GM23338 (cell line): ENCODE data around the gene ALPL. TPM values are rescaled to one million over a fixed set of nuclear protein-coding genes. Genes with fewer than 3 reads are reported as not detected.

Experiments
- ATAC-seq: fragments of 200-7000 bp; cut with Tn5 transposase; 3 replicates; pipeline ENCODE4 v1.9.1; 2020
- DNase-seq: peaks from one replicate; pipeline ENCODE4 v3.0.0-alpha.2; 2015; ENCODE audit warnings: low spot score
- H2AFZ ChIP-seq: fragments of 200-600 bp; sonication (generic); 2 replicates; pipeline ENCODE4 v1.8.0; 2016; ENCODE audit warnings: antibody characterized with exemption, mild to moderate bottlenecking, moderate library complexity
- H3F3A ChIP-seq: fragments of 200-600 bp; sonication (generic); replicated peaks from 2 replicates; pipeline ENCODE4 v1.8.0; 2017; ENCODE audit warnings: antibody characterized with exemption, mixed run types, low read depth
- H3K27ac ChIP-seq: fragments of 200-600 bp; sonication (generic); 2 replicates; pipeline ENCODE4 v1.6.1; 2016; ENCODE audit warnings: low read depth
- H3K27me3 ChIP-seq: fragments of 200-600 bp; sonication (generic); 2 replicates; pipeline ENCODE4 v1.8.0; 2016; ENCODE audit warnings: mild to moderate bottlenecking, mixed run types, moderate library complexity; ENCODE audit not compliant: insufficient read depth
- H3K36me3 ChIP-seq: fragments of 200-600 bp; sonication (generic); 2 replicates; pipeline ENCODE4 v1.8.0; 2016; ENCODE audit warnings: mild to moderate bottlenecking; ENCODE audit not compliant: insufficient read depth
- H3K4me1 ChIP-seq: fragments of 200-600 bp; sonication (generic); 2 replicates; pipeline ENCODE4 v1.8.0; 2016; ENCODE audit warnings: mild to moderate bottlenecking, moderate library complexity; ENCODE audit not compliant: insufficient read depth
- H3K4me2 ChIP-seq: fragments of 200-600 bp; sonication (generic); 2 replicates; pipeline ENCODE4 v1.7.1; 2017; ENCODE audit warnings: mixed run types
- H3K4me3 ChIP-seq: fragments of 200-600 bp; sonication (generic); 2 replicates; pipeline ENCODE4 v1.6.1; 2016; ENCODE audit warnings: mixed run types
- H3K79me2 ChIP-seq: fragments of 200-600 bp; sonication (generic); replicated peaks from 2 replicates; pipeline ENCODE4 v1.8.0; 2017; ENCODE audit warnings: mild to moderate bottlenecking; ENCODE audit not compliant: insufficient read depth
- H3K9me2 ChIP-seq: fragments of 200-600 bp; sonication (generic); 2 replicates; pipeline ENCODE4 v1.8.0; 2017; ENCODE audit not compliant: insufficient read depth
- H4K20me1 ChIP-seq: fragments of 200-600 bp; sonication (generic); replicated peaks from 2 replicates; pipeline ENCODE4 v1.8.0; 2017; ENCODE audit warnings: mild to moderate bottlenecking; ENCODE audit not compliant: insufficient read depth
- H3K27ac Mint-ChIP-seq: 2 replicates; pipeline ENCODE4 v1.8.0; 2020; ENCODE audit warnings: inconsistent platforms, mild to moderate bottlenecking, moderate library complexity, mixed read lengths
- H3K27me3 Mint-ChIP-seq: 3 replicates; pipeline ENCODE4 v1.8.0; 2022; ENCODE audit warnings: low read depth, mild to moderate bottlenecking, moderate library complexity, mixed read lengths, inconsistent platforms; ENCODE audit not compliant: insufficient read depth, poor library complexity
- H3K36me3 Mint-ChIP-seq: 3 replicates; pipeline ENCODE4 v1.8.0; 2021; ENCODE audit warnings: low read depth, mild to moderate bottlenecking, inconsistent platforms, moderate library complexity, mixed read lengths
- H3K4me1 Mint-ChIP-seq: 3 replicates; pipeline ENCODE4 v1.8.0; 2020; ENCODE audit warnings: mild to moderate bottlenecking, inconsistent platforms, mixed read lengths
- H3K4me3 Mint-ChIP-seq: 3 replicates; pipeline ENCODE4 v1.8.0; 2021; ENCODE audit warnings: moderate library complexity, mild to moderate bottlenecking, inconsistent platforms, mixed read lengths
- H3K9me3 Mint-ChIP-seq: 3 replicates; pipeline ENCODE4 v1.8.0; 2020; ENCODE audit warnings: moderate library complexity, mild to moderate bottlenecking, inconsistent platforms, mixed read lengths
- CREB1 ChIP-seq: fragments of 250-450 bp; sonication (Bioruptor Pico); IDR thresholded peaks from 2 replicates; pipeline ENCODE4 v1.5.0; 2020; ENCODE audit warnings: low read depth, mild to moderate bottlenecking, moderate library complexity
- EZH2phosphoT487 ChIP-seq: fragments of 200-600 bp; sonication (generic); IDR thresholded peaks from one replicate; pipeline ENCODE4 v1.8.1; 2018; ENCODE audit warnings: antibody characterized with exemption; ENCODE audit not compliant: unreplicated experiment
- NANOG ChIP-seq: IDR thresholded peaks from 2 replicates; pipeline ENCODE4 v1.6.1; 2016; ENCODE audit warnings: antibody characterized with exemption, borderline replicate concordance
- POLR2AphosphoS5 ChIP-seq: IDR thresholded peaks from 2 replicates; pipeline ENCODE4 v1.6.1; 2016; ENCODE audit warnings: antibody characterized with exemption, low read depth
- REST ChIP-seq: IDR thresholded peaks from one replicate; pipeline ENCODE4 v1.6.1; 2018; ENCODE audit warnings: antibody characterized with exemption; ENCODE audit not compliant: unreplicated experiment
- ZNF331 ChIP-seq: fragments of 250-450 bp; sonication (Bioruptor Pico); IDR thresholded peaks from 2 replicates; pipeline ENCODE4 v1.5.0; 2020; ENCODE audit warnings: low read depth, mild to moderate bottlenecking, moderate library complexity
- ZNF462 ChIP-seq: fragments of 250-450 bp; sonication (Bioruptor Pico); IDR thresholded peaks from 2 replicates; pipeline ENCODE4 v1.5.0; 2020; ENCODE audit warnings: mild to moderate bottlenecking, moderate library complexity
- polyA plus RNA-seq: library from polyadenylated mRNA; unstranded; fragments of >200 nt; fragmentation: Nextera tagmentation; extraction: Ambion mirVana; gene quantifications from 2 replicates; pipeline ENCODE4 v1.2.1, GENCODE V29; 2016
- total RNA-seq: library from RNA; depleted of rRNA; stranded (reverse); fragments of >200 nt; shearing (Covaris generic); gene quantifications from 2 replicates; pipeline ENCODE4 v1.2.3, GENCODE V29; 2014

Gene ALPL
- total and polyA plus RNA-seq, 2 experiments from 2014 or later, result 116 to 187 TPM

GRCh38 chr1:21541835-21542234 is 32.6 kb downstream of the ALPL start:
- Mint-ChIP-seq H3K4me1 (peaks cover 41% of the 10 kb centered on the region), H3K4me3 (no peak overlapping the region), H3K36me3 (no peaks in the 10 kb centered on the region), H3K9me3 (no peaks in the 10 kb centered on the region), H3K27me3 (peaks cover 13% of the 10 kb centered on the region), H3K27ac (no peak overlapping the region)
- peaks cover 17% of the 10 kb centered on the region for H4K20me1 ChIP-seq
- TF ChIP-seq ZNF462 (no peak), NANOG (no peak), POLR2AphosphoS5 (no peak)
- ATAC-seq, result no peak
- peaks cover 3% of the 10 kb centered on the region for H3F3A ChIP-seq
- H3K4me1 ChIP-seq, result peaks cover 26% of the 10 kb centered on the region
- H3K4me2 ChIP-seq, result no peak overlapping the region
- peaks cover 43% of the 10 kb centered on the region for H3K79me2 ChIP-seq
- H3K36me3 ChIP-seq, result no peaks in the 10 kb centered on the region
- H3K27ac ChIP-seq, result no peak overlapping the region
- H3K9me2 ChIP-seq, result no peaks in the 10 kb centered on the region
- H3K27me3 ChIP-seq, result no peaks in the 10 kb centered on the region
- H2AFZ ChIP-seq, result no peak overlapping the region
- no peak overlapping the region for H3K4me3 ChIP-seq
- no peak for DNase-seq

GRCh38 chr1:21543598-21543997 is 34.4 kb downstream of the ALPL start:
- H3K9me3 Mint-ChIP-seq, result no peaks in the 10 kb centered on the region
- Histone ChIP-seq H3K9me2 (no peaks in the 10 kb centered on the region), H3K4me3 (no peak overlapping the region), H3K4me2 (no peak overlapping the region), H4K20me1 (peaks cover 17% of the 10 kb centered on the region), H3K4me1 (peaks cover 13% of the 10 kb centered on the region), H3K27ac (no peak overlapping the region), H2AFZ (no peak overlapping the region), H3F3A (peaks cover 3% of the 10 kb centered on the region; the same call in 1 of the 2 replicates), H3K79me2 (peaks cover 35% of the 10 kb centered on the region), H3K36me3 (no peaks in the 10 kb centered on the region), H3K27me3 (no peaks in the 10 kb centered on the region)
- H3K4me3 Mint-ChIP-seq, result no peak overlapping the region
- DNase-seq (no peak), ATAC-seq (no peak)
- no peak for TF ChIP-seq NANOG
- TF ChIP-seq EZH2phosphoT487, result no peak
- no peak for TF ChIP-seq REST
- no peak for TF ChIP-seq ZNF331 (CRISPR knock-in tag)
- no peak for TF ChIP-seq CREB1 (CRISPR knock-in tag)
- peaks cover 30% of the 10 kb centered on the region for H3K4me1 Mint-ChIP-seq
- H3K36me3 Mint-ChIP-seq, result no peaks in the 10 kb centered on the region
- peaks cover 12% of the 10 kb centered on the region for H3K27me3 Mint-ChIP-seq
- H3K27ac Mint-ChIP-seq, result no peak overlapping the region
